CD14-positive monocyte (primary cell): Measurements from ENCODE around the gene TP53BP2. TPM values are rescaled to one million over a fixed set of nuclear protein-coding genes. Genes with fewer than 3 reads are reported as not detected.

Source experiments
- DNase-seq, 3 donors: peaks; one replicate each; pipeline ENCODE4 v3.0.0-alpha.2; 2011 to 2022
- H2AFZ ChIP-seq: 2 replicates; pipeline ENCODE4 v1.6.0; 2012; ENCODE audit warnings: mild to moderate bottlenecking, low read depth, low read length, inconsistent platforms; ENCODE audit not compliant: insufficient read depth, poor library complexity, severe bottlenecking
- H3K27ac ChIP-seq, 2 donors: 1 replicate in 1 of 2; 2 replicates in 1 of 2; pipeline ENCODE4 v1.5.1; 2012 to 2013; ENCODE audit warnings: low read length in 2 of 2, control low read depth in 1 of 2, inconsistent platforms in 1 of 2, low read depth in 1 of 2, mild to moderate bottlenecking in 1 of 2
- H3K27me3 ChIP-seq, 2 donors: one replicate each; pipeline versions ENCODE4 v1.6.0 to v1.6.1; 2011 to 2013; ENCODE audit warnings: low read length in 2 of 2; ENCODE audit not compliant: control insufficient read depth in 2 of 2, insufficient read depth in 2 of 2
- H3K36me3 ChIP-seq, 2 donors: replicated peaks in 1 of 2; 1 replicate in 1 of 2; 2 replicates in 1 of 2; pipeline versions ENCODE4 v1.5.1 to v1.6.1; 2012 to 2013; ENCODE audit warnings: low read length in 2 of 2, control low read depth in 1 of 2, inconsistent platforms in 1 of 2, mild to moderate bottlenecking in 1 of 2; ENCODE audit not compliant: insufficient read depth in 2 of 2, control insufficient read depth in 1 of 2
- H3K4me1 ChIP-seq, 2 donors: 1 replicate in 1 of 2; 2 replicates in 1 of 2; pipeline versions ENCODE4 v1.5.1 to v1.6.1; 2012 to 2013; ENCODE audit warnings: low read length in 2 of 2, control low read depth in 1 of 2, inconsistent platforms in 1 of 2, mild to moderate bottlenecking in 1 of 2, moderate library complexity in 1 of 2; ENCODE audit not compliant: insufficient read depth in 2 of 2, control insufficient read depth in 1 of 2
- H3K4me2 ChIP-seq: replicated peaks from 2 replicates; pipeline ENCODE3; 2012; ENCODE audit warnings: low read length, moderate library complexity, mild to moderate bottlenecking; ENCODE audit not compliant: poor library complexity, severe bottlenecking; ENCODE audit errors: extremely low read depth
- H3K4me3 ChIP-seq, 3 experiments: fragments of 200-600 bp in 1 of 3; sonication (generic) in 1 of 3; replicated peaks in 1 of 3; 1 replicate in 2 of 3; 2 replicates in 1 of 3; pipeline ENCODE4 v1.5.1; 2011 to 2013; ENCODE audit warnings: low read length in 3 of 3, mild to moderate bottlenecking in 3 of 3, control low read depth in 2 of 3, low read depth in 2 of 3, inconsistent platforms in 1 of 3, moderate library complexity in 1 of 3
- H3K79me2 ChIP-seq: 2 replicates; pipeline ENCODE4 v1.6.0; 2012; ENCODE audit warnings: mild to moderate bottlenecking, control low read depth, inconsistent platforms, low read length, moderate library complexity; ENCODE audit not compliant: insufficient read depth
- H3K9ac ChIP-seq: 2 replicates; pipeline ENCODE4 v1.6.0; 2017; ENCODE audit warnings: low read length, mild to moderate bottlenecking; ENCODE audit not compliant: insufficient read depth, poor library complexity, severe bottlenecking
- H3K9me3 ChIP-seq, 2 donors: replicated peaks in 1 of 2; 1 replicate in 1 of 2; 2 replicates in 1 of 2; pipeline versions ENCODE4 v1.5.1 to v1.6.1; 2012 to 2013; ENCODE audit warnings: low read length in 2 of 2, control low read depth in 1 of 2; ENCODE audit not compliant: control insufficient read depth in 1 of 2, insufficient read depth in 1 of 2
- H4K20me1 ChIP-seq: 2 replicates; pipeline ENCODE4 v1.6.0; 2012; ENCODE audit warnings: mild to moderate bottlenecking, low read length, control low read depth, moderate library complexity; ENCODE audit not compliant: insufficient read depth
- H3K27ac Mint-ChIP-seq, 7 donors: one replicate each; pipeline ENCODE4 v1.8.0; 2020; ENCODE audit warnings: mild to moderate bottlenecking in 7 of 7, mixed read lengths in 7 of 7, moderate library complexity in 6 of 7, inconsistent platforms in 2 of 7
- H3K27me3 Mint-ChIP-seq, 3 donors: one replicate each; pipeline ENCODE4 v1.8.0; 2021 to 2022; ENCODE audit warnings: low read depth in 3 of 3, mild to moderate bottlenecking in 3 of 3, mixed read lengths in 3 of 3, moderate library complexity in 3 of 3, inconsistent platforms in 1 of 3
- H3K36me3 Mint-ChIP-seq, 2 donors: one replicate each; pipeline ENCODE4 v1.8.0; 2020; ENCODE audit warnings: mixed read lengths in 2 of 2, inconsistent platforms in 1 of 2, mild to moderate bottlenecking in 1 of 2
- H3K4me1 Mint-ChIP-seq: one replicate; pipeline ENCODE4 v1.8.0; 2020; ENCODE audit warnings: mild to moderate bottlenecking, mixed read lengths
- H3K4me3 Mint-ChIP-seq, 2 donors: one replicate each; pipeline ENCODE4 v1.8.0; 2020; ENCODE audit warnings: mild to moderate bottlenecking in 2 of 2, mixed read lengths in 2 of 2, moderate library complexity in 1 of 2
- H3K9me3 Mint-ChIP-seq, 7 donors: one replicate each; pipeline ENCODE4 v1.8.0; 2020 to 2022; ENCODE audit warnings: mixed read lengths in 7 of 7, mild to moderate bottlenecking in 6 of 7, moderate library complexity in 6 of 7, inconsistent platforms in 2 of 7
- whole genome bisulfite sequencing: methylation state at CpG from one replicate; pipeline ENCODE4 v1.1.5; 2013; ENCODE audit warnings: missing lambda C conversion rate; ENCODE audit not compliant: insufficient coverage; 5-methylcytosine and 5-hydroxymethylcytosine counted together
- intact Hi-C, 2 donors: fragments of 100-400 bp; cut with micrococcal nuclease; formaldehyde crosslinking; loops; one replicate each; pipeline versions ENCODE4 v1.15.0 to v1.15.1; 2023
- polyA plus RNA-seq, 3 donors: library from polyadenylated mRNA; depleted of rRNA in 1 of 3; unstranded in 2 of 3; stranded (reverse) in 1 of 3; fragments of 300-500 nt in 2 of 3; fragments of >200 nt in 1 of 3; fragmentation: Illumina TruSeq in 2 of 3; gene quantifications; 1 replicate in 2 of 3; 2 replicates in 1 of 3; pipeline ENCODE4 v1.2.3, GENCODE V29; 2012 to 2021
- TF ChIP-seq, protein P1 (sequence below): fragments of 200-600 bp; IDR thresholded peaks from one replicate; pipeline ENCODE4 v1.8.0; 2022; ENCODE audit warnings: antibody characterized with exemption, mild to moderate bottlenecking

The TP53BP2 gene
- polyA plus RNA-seq, 3 donors, result 5.7 to 19.7 (median 8.8) TPM

DNA sequence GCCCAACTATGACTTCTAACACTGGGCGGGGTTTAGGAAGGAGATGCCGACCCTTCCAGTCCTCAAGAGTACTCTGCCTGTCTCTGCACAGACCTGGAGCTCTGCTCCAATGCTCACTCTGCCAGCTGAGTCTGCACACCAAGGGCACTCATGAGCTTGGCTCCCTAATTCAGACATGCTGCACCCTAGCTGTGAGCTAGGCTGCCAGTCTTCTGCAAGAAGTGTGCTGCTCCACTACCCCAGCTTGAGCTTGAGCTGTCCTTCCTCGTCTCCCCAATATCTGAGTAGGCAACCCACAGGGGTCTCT lies 13.2 kb downstream of the TP53BP2 start:
- Mint-ChIP-seq H3K27ac (peak overlapping the region in 2 of 7 donors; percentile 97 to 99), H3K4me3 (peak overlapping the region; percentile 52 to 62)

DNA sequence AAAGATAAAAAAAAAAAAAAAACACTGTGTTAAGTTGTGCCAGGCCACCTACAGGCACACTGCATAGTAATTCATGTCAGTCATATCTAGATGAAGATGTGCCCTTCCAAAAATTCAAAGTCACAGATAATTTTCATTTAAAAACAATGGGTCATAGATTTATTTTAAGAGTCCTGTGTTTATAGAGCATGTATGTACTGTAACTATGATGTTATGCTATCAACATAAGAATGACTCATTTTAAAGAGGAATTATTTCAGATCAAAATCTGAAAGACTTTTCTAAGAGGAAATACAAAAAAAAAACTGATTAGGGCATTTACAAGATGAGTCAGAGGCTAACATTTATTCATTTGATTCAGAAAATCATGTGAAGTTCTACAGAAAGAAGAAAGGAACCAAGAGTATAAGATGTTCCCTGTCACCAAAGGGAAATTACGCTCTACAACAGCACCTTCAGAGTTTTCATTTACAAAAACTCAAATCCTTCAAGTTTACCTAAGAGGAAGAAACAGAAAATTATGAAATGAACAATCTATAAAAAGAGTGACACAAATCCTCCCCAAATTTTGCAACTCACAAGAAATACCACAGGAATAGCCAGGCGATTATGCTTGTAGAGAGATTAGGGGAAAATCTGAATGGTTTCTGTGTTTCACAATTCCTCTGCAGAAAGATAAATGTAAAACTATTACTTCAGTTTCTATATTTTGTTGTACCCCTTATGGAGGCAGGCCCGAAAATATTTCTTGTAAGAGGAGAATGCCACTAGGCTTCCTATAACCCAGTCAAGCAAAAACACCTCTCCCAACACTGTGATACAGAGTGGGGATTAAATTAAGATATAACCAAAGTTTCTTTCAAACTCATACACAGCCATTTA lies 13.8 kb downstream of the TP53BP2 start:
- no peaks in the 10 kb centered on the region for H3K9me3 Mint-ChIP-seq
- peak overlapping the region; percentile 54 to 62 for H3K4me3 Mint-ChIP-seq
- Histone ChIP-seq H3K9me3 (no peaks in the 10 kb centered on the region), H2AFZ (no peak overlapping the region), H3K4me1 (peaks cover 70 to 96% of the 10 kb centered on the region in 2 donors), H3K4me2 (peak overlapping the region; percentile 71), H3K27me3 (no peaks in the 10 kb centered on the region), H3K36me3 (peaks cover 0 to 4% of the 10 kb centered on the region in 2 donors), H3K4me3 (peak overlapping the region in 2 of 3 experiments; percentile 13 to 62), H3K27ac (peak overlapping the region; percentile 94), H4K20me1 (peaks cover 66% of the 10 kb centered on the region), H3K9ac (peak overlapping the region; percentile 55), H3K79me2 (peaks cover 90% of the 10 kb centered on the region)
- peaks cover 6 to 11% of the 10 kb centered on the region in 2 donors for H3K36me3 Mint-ChIP-seq
- peak overlapping the region in 2 of 7 donors; percentile 97 to 99 for H3K27ac Mint-ChIP-seq
- peak; percentile 62 to 87 (median 84) for DNase-seq
- no CpG with 5 or more reads among the region's 3 CpGs for WGBS
- no peaks in the 10 kb centered on the region for H3K27me3 Mint-ChIP-seq
- H3K4me1 Mint-ChIP-seq, result peaks cover 22% of the 10 kb centered on the region
- intact Hi-C loops, result no loop called here
- TF ChIP-seq, protein P1, sequence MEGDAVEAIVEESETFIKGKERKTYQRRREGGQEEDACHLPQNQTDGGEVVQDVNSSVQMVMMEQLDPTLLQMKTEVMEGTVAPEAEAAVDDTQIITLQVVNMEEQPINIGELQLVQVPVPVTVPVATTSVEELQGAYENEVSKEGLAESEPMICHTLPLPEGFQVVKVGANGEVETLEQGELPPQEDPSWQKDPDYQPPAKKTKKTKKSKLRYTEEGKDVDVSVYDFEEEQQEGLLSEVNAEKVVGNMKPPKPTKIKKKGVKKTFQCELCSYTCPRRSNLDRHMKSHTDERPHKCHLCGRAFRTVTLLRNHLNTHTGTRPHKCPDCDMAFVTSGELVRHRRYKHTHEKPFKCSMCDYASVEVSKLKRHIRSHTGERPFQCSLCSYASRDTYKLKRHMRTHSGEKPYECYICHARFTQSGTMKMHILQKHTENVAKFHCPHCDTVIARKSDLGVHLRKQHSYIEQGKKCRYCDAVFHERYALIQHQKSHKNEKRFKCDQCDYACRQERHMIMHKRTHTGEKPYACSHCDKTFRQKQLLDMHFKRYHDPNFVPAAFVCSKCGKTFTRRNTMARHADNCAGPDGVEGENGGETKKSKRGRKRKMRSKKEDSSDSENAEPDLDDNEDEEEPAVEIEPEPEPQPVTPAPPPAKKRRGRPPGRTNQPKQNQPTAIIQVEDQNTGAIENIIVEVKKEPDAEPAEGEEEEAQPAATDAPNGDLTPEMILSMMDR, result no peak

More for the DNA sequence above, 13.2 kb downstream of the TP53BP2 start:
- Histone ChIP-seq H3K9me3 (no peaks in the 10 kb centered on the region), H3K36me3 (peaks cover 0 to 4% of the 10 kb centered on the region in 2 donors), H3K4me1 (peaks cover 70 to 96% of the 10 kb centered on the region in 2 donors), H3K4me3 (peak overlapping the region in 2 of 3 experiments; percentile 13 to 62), H3K79me2 (peaks cover 90% of the 10 kb centered on the region), H3K27me3 (no peaks in the 10 kb centered on the region), H4K20me1 (peaks cover 67% of the 10 kb centered on the region), H3K4me2 (peak overlapping the region; percentile 71), H3K9ac (peak overlapping the region; percentile 55), H2AFZ (no peak overlapping the region), H3K27ac (peak overlapping the region; percentile 94)
- intact Hi-C loops, result no loop called here
- TF ChIP-seq, protein P1, result no peak
- H3K36me3 Mint-ChIP-seq, result peaks cover 6 to 11% of the 10 kb centered on the region in 2 donors
- H3K9me3 Mint-ChIP-seq, result no peaks in the 10 kb centered on the region
- peaks cover 22% of the 10 kb centered on the region for H3K4me1 Mint-ChIP-seq
- H3K27me3 Mint-ChIP-seq, result no peaks in the 10 kb centered on the region
- WGBS, result 11% methylated on average over 2 of the region's 3 CpGs
- peak in 2 of 3 donors; percentile 11 to 31 for DNase-seq
